Type B pancreatic cell (in vitro differentiated cells): ENCODE data around the gene GJB5. TPM values are rescaled to one million over a fixed set of nuclear protein-coding genes. Genes with fewer than 3 reads are reported as not detected.

Source experiments
- DNase-seq: peaks from one replicate; pipeline ENCODE4 v3.0.0; 2021; ENCODE audit warnings: mixed read lengths; ENCODE audit not compliant: unreplicated experiment; ENCODE audit errors: extremely low spot score
- H3K27ac Mint-ChIP-seq: 2 replicates; pipeline ENCODE4 v1.8.0; 2021; ENCODE audit warnings: mild to moderate bottlenecking, mixed read lengths
- H3K27me3 Mint-ChIP-seq: 2 replicates; pipeline ENCODE4 v1.8.0; 2021; ENCODE audit warnings: mixed read lengths
- H3K36me3 Mint-ChIP-seq: 2 replicates; pipeline ENCODE4 v1.8.0; 2021; ENCODE audit warnings: mixed read lengths
- H3K4me1 Mint-ChIP-seq: one replicate; pipeline ENCODE4 v1.8.0; 2021; ENCODE audit warnings: mixed read lengths; ENCODE audit not compliant: unreplicated experiment
- H3K4me3 Mint-ChIP-seq: 2 replicates; pipeline ENCODE4 v1.8.0; 2021; ENCODE audit warnings: mild to moderate bottlenecking, mixed read lengths
- H3K9me3 Mint-ChIP-seq: 2 replicates; pipeline ENCODE4 v1.8.0; 2021; ENCODE audit warnings: mixed read lengths
- total RNA-seq: library from RNA; stranded (reverse); gene quantifications from 2 replicates; pipeline ENCODE4 v1.2.1, GENCODE V29; 2021; ENCODE audit warnings: low replicate concordance
- TF ChIP-seq, protein P1 (sequence below): fragments of 200-600 bp; sonication (generic); conservative IDR thresholded peaks from 2 replicates; pipeline ENCODE4 v1.5.0; 2021; ENCODE audit warnings: antibody characterized with exemption, mild to moderate bottlenecking

GJB5 gene
- total RNA-seq, 1 donor from 2014 or later, result 2.0 TPM

GRCh38 chr1:34745666-34746065, 9.2 kb upstream of the GJB5 start:
- Mint-ChIP-seq H3K4me1 (no peaks in the 10 kb centered on the region), H3K36me3 (no peaks in the 10 kb centered on the region), H3K27me3 (peaks cover 48% of the 10 kb centered on the region), H3K27ac (no peak overlapping the region), H3K4me3 (no peak overlapping the region), H3K9me3 (no peaks in the 10 kb centered on the region)
- DNase-seq, result no peak
- TF ChIP-seq, protein P1, sequence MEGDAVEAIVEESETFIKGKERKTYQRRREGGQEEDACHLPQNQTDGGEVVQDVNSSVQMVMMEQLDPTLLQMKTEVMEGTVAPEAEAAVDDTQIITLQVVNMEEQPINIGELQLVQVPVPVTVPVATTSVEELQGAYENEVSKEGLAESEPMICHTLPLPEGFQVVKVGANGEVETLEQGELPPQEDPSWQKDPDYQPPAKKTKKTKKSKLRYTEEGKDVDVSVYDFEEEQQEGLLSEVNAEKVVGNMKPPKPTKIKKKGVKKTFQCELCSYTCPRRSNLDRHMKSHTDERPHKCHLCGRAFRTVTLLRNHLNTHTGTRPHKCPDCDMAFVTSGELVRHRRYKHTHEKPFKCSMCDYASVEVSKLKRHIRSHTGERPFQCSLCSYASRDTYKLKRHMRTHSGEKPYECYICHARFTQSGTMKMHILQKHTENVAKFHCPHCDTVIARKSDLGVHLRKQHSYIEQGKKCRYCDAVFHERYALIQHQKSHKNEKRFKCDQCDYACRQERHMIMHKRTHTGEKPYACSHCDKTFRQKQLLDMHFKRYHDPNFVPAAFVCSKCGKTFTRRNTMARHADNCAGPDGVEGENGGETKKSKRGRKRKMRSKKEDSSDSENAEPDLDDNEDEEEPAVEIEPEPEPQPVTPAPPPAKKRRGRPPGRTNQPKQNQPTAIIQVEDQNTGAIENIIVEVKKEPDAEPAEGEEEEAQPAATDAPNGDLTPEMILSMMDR, result no peak

GRCh38 chr1:34746101-34746500, 8.7 kb upstream of the GJB5 start:
- Mint-ChIP-seq H3K9me3 (no peaks in the 10 kb centered on the region), H3K36me3 (no peaks in the 10 kb centered on the region), H3K4me3 (no peak overlapping the region), H3K4me1 (no peaks in the 10 kb centered on the region), H3K27ac (no peak overlapping the region), H3K27me3 (peaks cover 49% of the 10 kb centered on the region)
- TF ChIP-seq, protein P1, result no peak
- no peak for DNase-seq

GRCh38 chr1:34746785-34747637, 7.8 kb upstream of the GJB5 start:
- H3K9me3 Mint-ChIP-seq, result no peaks in the 10 kb centered on the region
- TF ChIP-seq, protein P1, result no peak
- H3K4me1 Mint-ChIP-seq, result no peaks in the 10 kb centered on the region
- H3K27ac Mint-ChIP-seq, result no peak overlapping the region
- no peak overlapping the region for H3K4me3 Mint-ChIP-seq
- peaks cover 48% of the 10 kb centered on the region for H3K27me3 Mint-ChIP-seq
- no peaks in the 10 kb centered on the region for H3K36me3 Mint-ChIP-seq
- no peak for DNase-seq

- Mint-ChIP-seq H3K4me1 (no peaks in the 10 kb centered on the region), H3K27me3 (peaks cover 44% of the 10 kb centered on the region), H3K36me3 (no peaks in the 10 kb centered on the region), H3K4me3 (no peak overlapping the region), H3K9me3 (no peaks in the 10 kb centered on the region), H3K27ac (no peak overlapping the region)
- TF ChIP-seq, protein P1, result no peak
- no peak for DNase-seq
Measured at GRCh38 chr1:34747638-34747941, 7.3 kb upstream of the GJB5 start.

- no peak overlapping the region for H3K4me3 Mint-ChIP-seq
- H3K9me3 Mint-ChIP-seq, result peaks cover 6% of the 10 kb centered on the region
- H3K27me3 Mint-ChIP-seq, result peaks cover 33% of the 10 kb centered on the region
- TF ChIP-seq, protein P1, result no peak
- no peaks in the 10 kb centered on the region for H3K36me3 Mint-ChIP-seq
- H3K4me1 Mint-ChIP-seq, result no peaks in the 10 kb centered on the region
- no peak for DNase-seq
- H3K27ac Mint-ChIP-seq, result no peak overlapping the region
Measured at GRCh38 chr1:34749992-34750391, 4.9 kb upstream of the GJB5 start.
